Left lung (tissue), 10 donors: ENCODE measurements around the gene CLASP1. TPM values are rescaled to one million over a fixed set of nuclear protein-coding genes. Genes with fewer than 3 reads are reported as not detected.

ENCODE experiments used
- ATAC-seq: fragments of 200-7000 bp; cut with Tn5 transposase; one replicate; pipeline ENCODE4 v1.9.1; 2020; ENCODE audit warnings: moderate library complexity
- DNase-seq, 4 donors: peaks; one replicate each; pipeline ENCODE4 v3.0.0-alpha.2; 2013 to 2020
- H3K27ac ChIP-seq, 2 donors: fragments of 200-600 bp; sonication (generic) in 1 of 2; one replicate each; pipeline versions ENCODE4 v1.5.0 to v1.8.0; 2020 to 2021
- H3K27me3 ChIP-seq, 2 donors: fragments of 200-600 bp; sonication (generic) in 1 of 2; one replicate each; pipeline versions ENCODE4 v1.5.0 to v1.8.0; 2020 to 2021
- H3K36me3 ChIP-seq, 2 donors: fragments of 200-600 bp; sonication (generic) in 1 of 2; one replicate each; pipeline versions ENCODE4 v1.5.0 to v1.8.0; 2020 to 2021
- H3K4me1 ChIP-seq, 2 donors: fragments of 200-600 bp; one replicate each; pipeline ENCODE4 v1.8.0; 2021
- H3K4me3 ChIP-seq, 2 donors: fragments of 200-600 bp; sonication (generic) in 1 of 2; one replicate each; pipeline versions ENCODE4 v1.5.0 to v1.8.0; 2020 to 2021; ENCODE audit warnings: mild to moderate bottlenecking in 1 of 2
- H3K9me3 ChIP-seq, 2 donors: fragments of 200-600 bp; sonication (generic) in 1 of 2; one replicate each; pipeline versions ENCODE4 v1.5.0 to v1.8.0; 2020 to 2021
- CTCF ChIP-seq, 2 donors: fragments of 200-600 bp; sonication (generic) in 1 of 2; IDR thresholded peaks; one replicate each; pipeline versions ENCODE4 v1.5.0 to v1.8.0; 2021; ENCODE audit warnings: antibody characterized with exemption in 2 of 2
- intact Hi-C, 2 donors: fragments of 100-400 bp; cut with DNase I; formaldehyde crosslinking; loops; one replicate each; pipeline versions ENCODE4 v1.11.2 to v1.14.2; 2022
- polyA plus RNA-seq, 6 donors: library from polyadenylated mRNA; unstranded; fragments of 120-200 nt; gene quantifications; one replicate each; pipeline ENCODE4 v1.2.1, GENCODE V29; 2013; ENCODE audit not compliant: insufficient read length in 6 of 6
- total RNA-seq, 2 donors: library from RNA; stranded (reverse); fragmentation: NEBNext Ultra II Directional; extraction: Animal tissue kit (Norgen Biotek cat#: 25700); gene quantifications; one replicate each; pipeline ENCODE4 v1.2.1, GENCODE V29; 2021
- donor health status: DM: no; HTN: yes; CAD: no.
- donor health status: DM: no; HTN: no; CAD: no.

Gene CLASP1
- total and polyA plus RNA-seq, 8 donors, result 42.9 to 52.1 (median 48.7) TPM

GRCh38 chr2:121289271-121289670 is 360.0 kb downstream of the CLASP1 start:
- Histone ChIP-seq H3K27me3 (peaks cover 0 to 25% of the 10 kb centered on the region in 2 donors), H3K9me3 (no peaks in the 10 kb centered on the region), H3K4me1 (peaks cover 0 to 20% of the 10 kb centered on the region in 2 donors), H3K27ac (no peak overlapping the region), H3K36me3 (no peaks in the 10 kb centered on the region), H3K4me3 (no peak overlapping the region)
- intact Hi-C loops, result no loop called here
- no peak for TF ChIP-seq CTCF (IDR thresholded peaks at IDR 0.05)
- DNase-seq (no peak), ATAC-seq (no peak)

GRCh38 chr2:121288454-121289231 is 360.6 kb downstream of the CLASP1 start:
- Histone ChIP-seq H3K27ac (no peak overlapping the region), H3K4me3 (no peak overlapping the region), H3K9me3 (no peaks in the 10 kb centered on the region), H3K36me3 (no peaks in the 10 kb centered on the region), H3K4me1 (peaks cover 0 to 21% of the 10 kb centered on the region in 2 donors), H3K27me3 (peaks cover 0 to 31% of the 10 kb centered on the region in 2 donors)
- ATAC-seq (no peak), DNase-seq (no peak)
- TF ChIP-seq CTCF (IDR thresholded peaks at IDR 0.05), result no peak
- intact Hi-C loops, result no loop called here

- ATAC-seq, result no peak
- H3K4me1 ChIP-seq, result peaks cover 0 to 21% of the 10 kb centered on the region in 2 donors
- H3K9me3 ChIP-seq, result no peaks in the 10 kb centered on the region
- intact Hi-C loops, result no loop called here
- H3K27ac ChIP-seq, result no peak overlapping the region
- no peak for TF ChIP-seq CTCF (IDR thresholded peaks at IDR 0.05)
- DNase-seq, result no peak
- H3K27me3 ChIP-seq, result peaks cover 0 to 38% of the 10 kb centered on the region in 2 donors
- H3K36me3 ChIP-seq, result no peaks in the 10 kb centered on the region
- H3K4me3 ChIP-seq, result no peak overlapping the region
Observed at GRCh38 chr2:121287956-121288355, 361.3 kb downstream of the CLASP1 start.

Other genes starting within 250 kb of the CLASP1 start
- gene RNU4ATAC, start 118.6 kb downstream of the CLASP1 start, total RNA-seq, result not detected
- 1 to 10 TPM in 1 of 6 donors, not detected in 5; 2.0 TPM for gene RNU4ATAC, start 118.6 kb downstream of the CLASP1 start, polyA plus RNA-seq
- 10 to 100 TPM; 34.6 to 46.2 TPM for gene NIFK, start 87.4 kb upstream of the CLASP1 start, total RNA-seq
- 10 to 100 TPM; 59.1 to 71.3 (median 62.3) TPM for gene NIFK, start 87.4 kb upstream of the CLASP1 start, polyA plus RNA-seq
- gene TSN, start 106.2 kb upstream of the CLASP1 start, total RNA-seq, result 10 to 100 TPM; 51.3 to 56.9 TPM
- 10 to 100 TPM; 81.5 to 94.3 (median 89.1) TPM for gene TSN, start 106.2 kb upstream of the CLASP1 start, polyA plus RNA-seq